Kidney (tissue), 14 donors: ENCODE results near the gene CD163. TPM values are rescaled to one million over a fixed set of nuclear protein-coding genes. Genes with fewer than 3 reads are reported as not detected.

ENCODE experiments used
- DNase-seq, 5 donors: peaks; one replicate each; pipeline ENCODE4 v3.0.0-alpha.2; 2013 to 2020
- FAIRE-seq: peaks from 2 replicates; lab custom pipeline; 2012; peaks lifted over from hg19 to GRCh38; lab: Jason Lieb, UNC
- H3K27ac ChIP-seq, 2 donors: one replicate each; pipeline ENCODE4 v1.7.0; 2013; ENCODE audit warnings: low read depth in 2 of 2, low read length in 2 of 2, inconsistent platforms in 1 of 2
- H3K27me3 ChIP-seq: one replicate; pipeline ENCODE4 v1.7.1; 2013; ENCODE audit warnings: low read length, inconsistent platforms; ENCODE audit not compliant: control insufficient read depth, insufficient read depth
- H3K36me3 ChIP-seq, 3 donors: one replicate each; pipeline versions ENCODE4 v1.7.0 to v1.7.1; 2013; ENCODE audit warnings: low read length in 3 of 3, control low read depth in 1 of 3, inconsistent platforms in 1 of 3; ENCODE audit not compliant: insufficient read depth in 3 of 3, control insufficient read depth in 2 of 3
- H3K4me1 ChIP-seq, 3 donors: one replicate each; pipeline versions ENCODE4 v1.7.0 to v1.7.1; 2013; ENCODE audit warnings: low read length in 3 of 3, inconsistent platforms in 1 of 3, low read depth in 1 of 3; ENCODE audit not compliant: control insufficient read depth in 2 of 3, insufficient read depth in 2 of 3
- H3K4me3 ChIP-seq, 3 donors: one replicate each; pipeline versions ENCODE4 v1.7.0 to v1.8.1; 2013; ENCODE audit warnings: low read length in 3 of 3, control low read depth in 1 of 3, inconsistent platforms in 1 of 3
- H3K9ac ChIP-seq, 3 donors: one replicate each; pipeline versions ENCODE4 v1.7.0 to v1.7.1; 2013; ENCODE audit warnings: low read length in 3 of 3, control low read depth in 1 of 3, inconsistent platforms in 1 of 3
- H3K9me3 ChIP-seq, 3 donors: one replicate each; pipeline versions ENCODE4 v1.7.0 to v1.7.1; 2013; ENCODE audit warnings: low read length in 3 of 3, control low read depth in 1 of 3, inconsistent platforms in 1 of 3; ENCODE audit not compliant: control insufficient read depth in 2 of 3, insufficient read depth in 1 of 3
- CTCF ChIP-seq: IDR thresholded peaks from 3 replicates; pipeline ENCODE4 v1.5.1; 2012; ENCODE audit warnings: mild to moderate bottlenecking, moderate library complexity, borderline replicate concordance; ENCODE audit not compliant: insufficient read depth; ENCODE audit errors: extremely low read depth
- intact Hi-C: fragments of 100-400 bp; cut with DNase I; formaldehyde crosslinking; loops from one replicate; pipeline ENCODE4 v1.11.1; 2022
- polyA plus RNA-seq: library from polyadenylated mRNA; stranded (reverse); fragments of 350-450 nt; fragmentation: Illumina TruSeq; extraction: RNeasy Lipid Tissue Mini Kit (QIAGEN cat#74804); gene quantifications from one replicate; pipeline ENCODE4 v1.2.3, GENCODE V29; 2014; ENCODE audit warnings: low read depth, low replicate concordance; ENCODE audit not compliant: insufficient read depth
- total RNA-seq: library from RNA; stranded (reverse); fragmentation: NEBNext Ultra II Directional; extraction: Animal tissue kit (Norgen Biotek cat#: 25700); gene quantifications from one replicate; pipeline ENCODE4 v1.2.1, GENCODE V29; 2021
- donor health status: control.
- donor health status: control.
- donor health status: control.
- donor health status: control.
- donor health status: control.
- donor health status: DM: yes; HTN: yes; CAD: no.
- donor health status: Normal renal cell carcinoma (clear cell type).

Gene CD163
- total and polyA plus RNA-seq, 2 donors from 2014 or later = 22.8 to 329 TPM

- TF ChIP-seq CTCF = no peak
- H3K9ac ChIP-seq = no peak overlapping the region
- H3K4me1 ChIP-seq = no peaks in the 10 kb centered on the region
- H3K27ac ChIP-seq = no peak overlapping the region
- intact Hi-C loops = no loop called here
- FAIRE-seq (no peak), DNase-seq (no peak)
- H3K27me3 ChIP-seq = no peaks in the 10 kb centered on the region
- H3K9me3 ChIP-seq = no peaks in the 10 kb centered on the region
- H3K36me3 ChIP-seq = no peaks in the 10 kb centered on the region
- no peak overlapping the region for H3K4me3 ChIP-seq
Observed at GRCh38 chr12:7485095-7485494, 18.5 kb downstream of the CD163 start.

GRCh38 chr12:7483343-7483742 lies 20.2 kb downstream of the CD163 start:
- intact Hi-C loops = no loop called here
- no peaks in the 10 kb centered on the region for H3K36me3 ChIP-seq
- no peak for TF ChIP-seq CTCF

GRCh38 chr12:7479771-7480170 lies 23.8 kb downstream of the CD163 start:
- no peak overlapping the region for H3K4me3 ChIP-seq
- no peaks in the 10 kb centered on the region for H3K36me3 ChIP-seq
- TF ChIP-seq CTCF = no peak
- H3K27ac ChIP-seq = no peak overlapping the region
- no peaks in the 10 kb centered on the region for H3K9me3 ChIP-seq
- no peaks in the 10 kb centered on the region for H3K4me1 ChIP-seq
- H3K27me3 ChIP-seq = no peaks in the 10 kb centered on the region
- DNase-seq (no peak), FAIRE-seq (no peak)
- no peak overlapping the region for H3K9ac ChIP-seq
- intact Hi-C loops = no loop called here

More at GRCh38 chr12:7483343-7483742, 20.2 kb downstream of the CD163 start:
- Histone ChIP-seq H3K4me1 (no peaks in the 10 kb centered on the region), H3K9ac (no peak overlapping the region), H3K9me3 (no peaks in the 10 kb centered on the region), H3K27me3 (no peaks in the 10 kb centered on the region), H3K4me3 (no peak overlapping the region), H3K27ac (no peak overlapping the region)
- DNase-seq (no peak), FAIRE-seq (no peak)

GRCh38 chr12:7472060-7472459 lies 31.5 kb downstream of the CD163 start:
- TF ChIP-seq CTCF = no peak
- Histone ChIP-seq H3K4me3 (no peak overlapping the region), H3K36me3 (no peaks in the 10 kb centered on the region), H3K9ac (no peak overlapping the region), H3K27me3 (no peaks in the 10 kb centered on the region), H3K27ac (no peak overlapping the region), H3K4me1 (no peaks in the 10 kb centered on the region), H3K9me3 (no peaks in the 10 kb centered on the region)
- DNase-seq (no peak), FAIRE-seq (no peak)
- intact Hi-C loops = no loop called here
